ENCODE measurements around the gene L3MBTL3. TPM values are rescaled to one million over a fixed set of nuclear protein-coding genes. Genes with fewer than 3 reads are reported as not detected.

The L3MBTL3 gene
- total RNA-seq, 1 experiment from 2014 or later = 3.7 TPM

DNA sequence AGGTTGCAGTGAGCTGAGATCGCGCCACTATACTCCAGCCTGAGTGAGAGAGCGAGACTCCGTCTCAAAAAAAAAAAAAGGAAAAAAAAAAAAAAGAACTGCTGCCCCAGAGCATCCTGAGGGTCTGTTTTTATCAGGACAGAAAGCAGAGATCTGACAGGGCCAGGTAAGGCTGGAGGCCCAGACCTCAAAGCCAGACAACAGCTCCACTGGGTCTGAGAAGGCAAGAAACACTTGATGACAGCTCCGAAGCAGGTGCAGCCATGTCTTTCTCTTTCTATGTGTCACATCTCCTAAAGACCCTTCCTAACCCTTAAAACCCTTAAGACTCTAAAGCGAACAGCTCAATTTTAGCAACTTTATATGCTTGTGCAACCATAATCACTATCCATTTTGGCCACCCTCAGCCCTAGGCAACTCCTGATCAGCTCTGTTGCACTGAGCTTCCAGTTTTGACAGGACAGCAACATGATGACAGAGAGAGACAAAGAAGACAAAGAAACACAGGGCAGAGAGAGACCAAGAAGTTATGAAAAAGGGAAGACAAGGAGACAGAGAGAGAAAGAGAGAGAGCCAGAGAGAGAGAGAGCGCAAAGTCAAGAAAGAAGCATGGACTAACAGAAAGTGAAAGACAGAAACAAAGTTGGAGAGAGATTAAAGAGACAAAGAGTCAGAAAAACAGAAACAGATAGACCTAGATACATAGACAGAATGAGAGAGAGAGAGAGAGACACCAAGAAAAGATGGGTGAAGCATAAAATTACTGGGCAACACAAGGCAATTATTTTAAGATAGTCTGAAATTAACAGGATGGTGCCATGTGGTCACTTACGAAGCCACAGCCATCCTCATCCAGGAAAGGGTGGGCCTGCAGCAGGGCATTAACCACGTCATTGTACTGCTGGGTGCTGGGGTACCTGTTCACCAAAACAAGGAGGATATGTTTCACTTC is 165.2 kb downstream of the L3MBTL3 start:
- no peak for DNase-seq (ENCODE audit: low read depth)

DNA sequence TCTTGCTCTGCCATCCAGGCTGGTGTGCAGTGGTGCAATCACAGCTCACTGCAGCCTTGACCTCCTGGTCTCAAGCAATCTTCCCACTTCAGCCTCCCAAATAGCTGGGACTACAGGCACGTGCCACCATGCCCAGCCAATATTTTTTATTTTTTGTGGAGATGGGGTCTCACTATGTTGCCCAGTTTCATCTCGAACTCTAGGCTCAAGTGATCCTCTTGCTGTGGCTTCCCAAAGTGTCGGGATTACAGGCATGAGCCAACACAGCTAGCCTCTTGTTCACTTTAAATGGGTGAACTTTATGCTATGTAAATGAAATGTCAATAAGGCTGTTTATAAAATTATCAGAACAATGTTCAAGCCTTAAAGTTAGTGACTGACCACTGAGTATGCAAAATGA is 167.3 kb downstream of the L3MBTL3 start:
- no peak for DNase-seq (ENCODE audit: low read depth)

DNA sequence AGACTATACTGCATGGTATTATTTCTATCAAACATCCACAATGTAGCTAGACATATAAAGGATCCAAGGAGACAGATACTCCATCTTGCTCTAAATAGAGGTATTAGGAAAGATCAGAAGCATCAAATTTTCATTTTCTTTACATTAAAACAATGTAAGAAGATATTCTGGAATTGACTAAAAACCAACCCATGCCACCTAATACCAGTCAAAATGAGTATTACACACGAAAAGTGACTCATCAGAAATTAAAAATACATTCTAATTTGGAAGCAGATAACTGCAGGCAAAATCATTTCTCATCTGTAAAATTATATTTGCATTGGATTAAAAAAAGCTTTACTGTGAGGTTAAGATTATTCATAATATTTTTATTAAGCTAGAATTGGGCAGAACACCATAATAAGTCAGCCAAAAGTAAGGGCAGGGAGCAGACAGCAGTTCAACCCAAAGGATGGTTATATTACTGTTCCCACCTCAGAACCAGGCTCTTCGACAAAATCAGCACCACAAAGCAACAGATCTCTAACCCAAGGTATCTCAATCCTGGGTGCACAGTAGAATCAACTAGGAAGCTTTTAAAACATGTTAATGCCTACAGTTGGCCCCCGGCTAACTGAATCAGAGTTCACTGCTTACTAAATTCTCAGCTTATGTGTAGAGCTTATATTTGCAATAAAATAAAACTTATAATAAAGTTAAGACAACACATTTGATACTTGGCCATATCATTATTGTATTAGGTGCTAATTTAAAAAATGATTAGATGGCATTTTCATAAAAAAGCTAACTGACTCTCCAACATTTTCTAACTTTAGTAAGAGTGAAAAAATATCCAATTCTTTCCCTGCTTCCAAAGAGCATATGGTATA is 169.2 kb downstream of the L3MBTL3 start:
- no peak for DNase-seq (ENCODE audit: low read depth)

DNA sequence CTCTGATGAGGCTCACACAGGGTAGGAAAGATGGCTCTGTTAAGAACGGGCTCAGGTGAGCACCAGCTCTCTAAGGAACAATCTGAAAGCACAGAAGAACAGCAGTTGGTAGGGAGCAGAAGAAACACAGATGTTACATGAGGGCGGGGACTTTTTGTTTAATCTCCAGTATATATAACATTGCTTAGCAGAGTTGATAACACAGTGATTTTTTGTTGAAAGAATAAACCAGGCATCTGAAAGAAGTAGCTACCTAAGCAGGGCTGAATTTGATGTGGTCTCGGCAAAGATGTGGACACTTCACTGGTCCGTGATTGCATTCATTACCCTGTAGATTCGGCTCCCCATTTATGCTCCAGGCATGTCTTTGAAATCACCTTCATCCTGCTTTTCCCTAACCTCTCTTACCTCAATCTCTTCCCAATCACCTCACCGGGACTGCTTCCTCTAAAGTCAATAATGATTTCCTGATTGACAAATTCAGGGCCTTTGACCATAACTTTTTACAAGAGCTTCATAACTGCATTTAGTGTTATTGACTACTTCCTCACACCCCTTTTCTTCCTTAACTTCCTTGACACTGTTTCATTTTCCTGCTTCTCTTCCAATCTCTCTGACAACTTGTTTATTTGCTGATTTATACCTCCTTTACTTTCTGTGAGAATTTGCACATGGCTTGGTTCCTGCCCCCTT is 170.0 kb downstream of the L3MBTL3 start:
- no peak for DNase-seq (ENCODE audit: low read depth)

DNA sequence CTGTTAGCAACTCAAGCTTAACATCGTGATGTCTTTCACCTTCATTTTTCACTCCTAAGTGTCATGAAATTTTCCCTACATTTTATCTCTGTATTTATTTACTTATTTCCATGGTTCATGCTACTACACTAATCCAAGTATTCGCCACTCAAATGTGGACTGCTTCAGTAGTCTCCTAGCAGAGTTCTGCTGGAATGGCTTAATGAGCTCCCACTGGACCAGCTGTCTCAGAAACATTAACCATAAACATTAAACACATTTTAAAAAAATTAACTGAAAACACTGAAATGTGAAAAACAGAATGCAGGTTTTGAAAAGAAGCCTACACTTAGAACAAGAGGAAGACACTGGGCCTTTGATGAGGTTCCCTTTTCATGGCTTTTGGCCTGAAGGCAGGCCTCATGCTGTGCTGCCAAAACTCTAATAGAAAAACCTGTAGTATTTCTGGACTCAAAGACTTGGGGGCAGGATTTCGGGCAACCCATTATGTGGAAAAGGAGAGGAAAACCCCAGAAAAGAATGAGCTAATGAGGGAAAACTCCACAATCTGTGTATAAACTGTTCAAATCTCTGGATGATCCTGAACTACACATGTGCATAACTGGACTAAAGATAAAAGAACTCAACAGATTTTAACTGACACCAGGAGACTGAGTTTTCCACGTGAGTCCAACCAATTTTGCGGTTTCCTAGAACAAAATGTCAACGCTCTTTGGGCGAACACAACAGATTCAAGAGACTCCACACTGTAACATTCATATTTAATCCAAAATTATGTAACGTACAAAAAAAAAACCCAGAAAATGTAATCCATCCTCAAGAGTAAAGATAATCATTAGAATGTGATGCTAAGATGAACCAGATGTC is 171.4 kb downstream of the L3MBTL3 start:
- DNase-seq (ENCODE audit: low read depth) = no peak

Other genes starting within 250 kb of the L3MBTL3 start
- gene TMEM244, start 157.3 kb upstream of the L3MBTL3 start, total RNA-seq (2014; rRNA removed; shearing (Covaris generic)) = 2.5 and 4.2 TPM in 2 replicates
- gene SAMD3, start 204.4 kb downstream of the L3MBTL3 start, total RNA-seq (2014; rRNA removed; shearing (Covaris generic)) = 0.96 and 1.2 TPM in 2 replicates

Data from RPMI7951 (cell line).